HG03066 (cell line): ENCODE measurements around the gene URAD.

Source experiments
- ATAC-seq: cut with Tn5 transposase; IDR thresholded peaks from one replicate; pipeline ENCODE4 v1.9.1; 2021; ENCODE audit warnings: low read depth; ENCODE audit not compliant: unreplicated experiment

URAD gene

DNA sequence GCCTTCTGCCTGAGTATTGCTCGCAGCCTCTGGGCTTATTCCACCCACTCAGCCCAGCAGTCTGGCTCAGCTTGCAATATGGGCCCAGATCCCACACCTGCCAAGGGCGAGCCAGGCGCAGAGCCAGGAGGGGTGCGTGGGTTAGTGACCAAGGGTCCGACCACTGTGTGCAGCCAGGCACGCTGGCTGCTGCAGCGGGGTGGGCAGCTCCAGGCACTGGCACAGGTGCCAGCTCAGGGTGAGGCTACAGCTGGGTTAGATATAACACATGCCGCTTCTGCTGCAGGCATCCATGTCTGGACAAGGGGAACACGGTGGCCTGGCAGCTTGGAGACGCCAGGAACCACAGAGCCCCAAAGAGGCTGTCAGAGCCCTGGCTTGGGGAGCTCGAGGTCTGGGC is 12.6 kb upstream of the URAD start:
- no peak for ATAC-seq

DNA sequence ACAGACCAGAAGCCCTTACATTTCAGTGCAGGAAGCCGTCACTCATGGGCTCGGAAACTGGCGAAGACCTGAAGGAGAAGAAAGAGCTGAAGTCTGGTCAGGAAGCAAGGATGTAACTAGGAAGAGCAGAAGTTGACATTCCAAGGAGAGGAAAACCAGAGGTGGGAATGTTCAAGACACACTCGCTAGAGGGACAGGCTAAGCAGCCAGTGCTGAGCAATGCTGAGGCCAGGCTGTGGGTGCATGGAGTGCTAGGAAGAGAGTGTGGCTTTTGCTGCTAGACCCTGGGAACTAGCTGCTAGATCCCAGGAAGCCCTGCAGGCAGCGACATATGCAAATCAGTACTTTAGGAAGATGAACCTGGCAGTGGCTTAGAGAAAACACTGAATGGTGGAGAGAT is 12.1 kb upstream of the URAD start:
- no peak for ATAC-seq

DNA sequence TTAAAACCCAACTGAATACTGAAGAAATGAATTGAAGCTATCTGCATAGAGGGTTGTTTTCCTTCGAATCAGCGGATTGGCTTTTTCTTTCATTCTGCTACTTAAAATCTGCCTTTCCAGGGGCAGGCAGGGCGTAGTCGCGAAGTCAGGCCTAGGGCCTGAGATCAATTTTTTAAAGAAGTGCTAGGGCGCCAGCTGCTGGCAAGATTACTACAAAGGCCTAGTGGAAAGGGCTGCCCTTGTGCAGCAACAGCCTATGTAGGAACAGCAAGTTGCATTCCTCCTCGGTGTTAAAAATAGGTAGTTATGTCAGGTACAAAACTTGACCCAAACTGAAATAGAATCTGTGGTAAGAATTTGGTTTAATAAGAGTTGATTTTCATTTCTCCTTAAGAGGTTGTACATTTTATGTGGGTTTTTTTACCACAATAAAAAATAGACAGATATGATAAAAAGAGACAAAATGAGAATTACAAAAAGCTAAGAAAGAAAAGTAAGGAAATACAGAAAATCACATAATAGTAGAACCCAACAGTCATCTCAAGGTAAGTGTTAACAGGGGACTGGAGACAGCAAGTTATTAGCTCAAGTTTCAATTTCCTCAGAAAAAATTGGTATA is 9.5 kb upstream of the URAD start:
- ATAC-seq, result no peak

DNA sequence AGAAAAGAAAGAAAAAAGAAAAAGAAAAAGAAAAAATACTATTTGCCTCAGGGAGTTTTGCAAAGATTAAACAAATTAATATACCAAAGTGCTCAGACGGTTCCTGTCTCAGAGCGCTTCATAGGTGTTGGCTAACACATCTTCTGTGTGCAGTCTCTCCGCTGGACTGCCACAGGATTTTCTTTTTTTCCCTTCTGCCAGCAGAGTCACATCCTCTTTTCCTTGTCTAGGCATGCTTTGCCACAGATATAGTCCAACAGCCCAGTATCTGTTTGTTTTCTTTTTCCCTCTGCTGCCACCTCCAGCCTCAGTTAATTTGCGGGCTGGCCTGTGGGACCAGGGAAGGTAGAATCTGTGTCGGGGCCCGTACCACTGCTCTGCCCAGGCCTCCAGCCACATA is 3.4 kb upstream of the URAD start:
- no peak for ATAC-seq

DNA sequence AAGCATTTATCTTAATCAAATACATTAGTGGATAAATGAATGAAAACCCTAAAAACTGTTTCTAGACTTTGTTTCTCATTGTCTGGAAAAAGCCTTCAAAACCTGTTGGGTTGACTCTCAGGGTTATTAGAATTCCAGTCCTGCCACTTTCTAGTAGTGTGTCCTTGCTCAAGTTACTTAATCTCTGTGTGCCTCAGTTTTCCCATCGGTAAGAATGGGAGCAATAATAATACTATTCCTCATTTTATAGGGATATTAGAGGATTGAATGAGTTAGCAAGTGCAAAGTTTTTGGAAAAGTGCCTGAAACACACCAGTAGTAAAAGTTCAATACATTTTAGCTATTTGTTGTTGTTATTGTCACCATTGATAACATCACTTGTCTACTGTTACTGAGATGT is 2.9 kb downstream of the URAD start:
- no peak for ATAC-seq

DNA sequence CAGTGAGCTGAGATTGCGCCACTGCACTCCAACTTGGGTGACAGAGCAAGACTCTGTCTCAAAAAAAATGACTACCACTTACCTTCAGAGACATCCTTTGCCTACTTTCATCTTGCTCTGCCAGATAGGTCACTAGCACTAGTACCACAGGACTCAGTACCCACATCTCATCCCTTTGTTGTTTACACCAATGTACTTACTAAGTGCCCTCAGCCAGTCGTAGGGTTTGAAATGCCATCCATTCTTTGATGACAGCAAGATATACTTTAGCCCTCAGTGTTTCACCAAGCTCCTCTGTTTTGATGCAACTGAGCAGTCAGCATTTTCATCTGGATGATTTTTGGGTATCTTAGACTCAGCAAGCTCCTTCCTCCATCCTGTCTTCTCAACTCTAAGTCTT is 6.1 kb downstream of the URAD start:
- ATAC-seq, result no peak

DNA sequence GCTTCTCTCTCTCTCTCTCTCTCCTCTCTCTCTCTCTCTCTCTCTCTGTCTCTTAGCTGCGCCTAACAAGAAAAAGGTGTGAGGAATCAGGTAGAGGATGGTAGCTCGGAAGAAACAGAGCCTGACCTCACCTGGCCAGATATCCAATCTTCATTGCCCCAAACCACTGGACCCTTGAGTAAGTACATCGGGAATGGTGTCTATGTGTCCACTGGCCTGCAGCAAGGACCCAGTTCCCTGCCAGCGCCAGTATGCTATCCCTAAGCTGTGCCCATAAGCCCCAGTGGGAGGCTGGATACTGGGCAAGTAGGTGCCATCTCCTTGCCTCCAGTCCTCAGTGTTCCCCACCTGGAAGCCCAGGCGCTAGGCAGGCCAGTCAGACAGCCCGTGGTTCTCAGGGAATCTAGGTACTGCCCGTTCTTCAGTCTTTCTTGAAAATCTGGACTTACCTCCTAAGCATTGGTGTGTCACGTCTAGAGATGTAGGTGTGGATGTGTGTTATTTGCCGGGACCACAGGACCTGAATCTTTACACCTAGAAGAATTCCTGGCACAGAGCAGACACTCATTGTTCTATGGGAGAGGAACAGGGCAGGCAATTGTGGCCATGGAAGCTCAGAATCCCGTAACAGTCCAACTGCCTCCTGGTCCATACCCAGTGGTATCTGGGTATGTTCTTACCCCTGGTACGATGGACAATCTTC is 7.3 kb downstream of the URAD start:
- no peak for ATAC-seq

DNA sequence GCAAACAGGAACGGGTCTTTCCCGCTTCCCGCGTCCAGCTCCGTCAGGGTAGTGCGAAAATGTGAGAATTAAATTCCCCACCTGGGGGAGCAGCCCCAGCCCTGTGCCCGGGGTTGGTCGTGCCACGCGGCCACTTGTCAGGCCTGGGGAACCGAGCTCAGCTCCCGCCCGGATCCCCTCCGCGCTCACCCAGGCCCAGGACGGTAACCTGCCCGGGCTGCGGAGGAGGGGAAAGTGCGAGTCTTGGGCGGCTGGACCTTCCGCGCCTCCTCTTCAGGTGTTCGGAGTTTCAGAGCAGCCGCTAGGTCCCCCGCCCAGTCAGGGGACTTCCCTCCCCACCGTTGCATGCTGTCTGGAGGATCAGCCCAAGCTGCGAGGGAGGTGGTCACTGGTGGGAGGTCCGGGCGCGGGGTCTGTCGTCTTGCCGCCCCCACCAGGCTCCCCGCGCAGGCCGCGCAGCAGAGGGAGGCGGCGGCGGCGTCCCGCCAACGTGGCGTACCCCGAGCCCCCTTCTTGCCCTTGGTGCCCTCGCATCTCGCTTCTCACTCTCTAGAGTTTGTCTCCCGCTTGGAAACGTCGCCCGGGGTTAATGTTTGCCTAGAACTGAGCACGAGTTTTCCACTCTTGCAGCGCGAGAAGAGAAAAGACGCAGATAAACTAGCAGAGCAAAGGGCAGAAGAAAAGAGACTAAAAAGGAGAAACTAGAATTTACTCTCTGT is 8.1 kb downstream of the URAD start:
- no peak for ATAC-seq

DNA sequence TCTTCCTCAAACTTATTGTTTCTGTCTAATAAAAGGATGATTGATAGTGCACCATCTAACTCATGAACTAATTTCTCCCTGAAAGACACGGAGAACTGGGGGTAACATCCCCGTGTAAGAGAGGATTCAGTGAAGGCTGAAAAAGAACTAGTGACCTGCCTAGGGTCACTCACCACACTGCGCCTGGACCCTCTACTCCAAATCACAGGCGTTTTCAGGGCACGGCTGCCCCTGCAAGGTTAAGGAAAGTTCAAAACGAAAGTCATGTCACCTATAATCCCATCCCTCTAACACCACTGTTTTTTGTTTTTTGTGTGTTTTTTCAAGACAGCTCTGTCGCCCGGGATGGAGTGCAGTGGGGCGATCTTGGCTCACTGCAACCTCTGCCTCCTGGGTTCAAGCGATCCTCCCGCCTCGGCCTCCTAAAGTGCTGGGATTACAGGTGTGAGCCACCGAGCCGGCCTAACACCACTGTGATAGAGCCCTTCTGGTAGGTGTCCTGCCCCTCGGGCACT is 8.7 kb downstream of the URAD start:
- no peak for ATAC-seq

DNA sequence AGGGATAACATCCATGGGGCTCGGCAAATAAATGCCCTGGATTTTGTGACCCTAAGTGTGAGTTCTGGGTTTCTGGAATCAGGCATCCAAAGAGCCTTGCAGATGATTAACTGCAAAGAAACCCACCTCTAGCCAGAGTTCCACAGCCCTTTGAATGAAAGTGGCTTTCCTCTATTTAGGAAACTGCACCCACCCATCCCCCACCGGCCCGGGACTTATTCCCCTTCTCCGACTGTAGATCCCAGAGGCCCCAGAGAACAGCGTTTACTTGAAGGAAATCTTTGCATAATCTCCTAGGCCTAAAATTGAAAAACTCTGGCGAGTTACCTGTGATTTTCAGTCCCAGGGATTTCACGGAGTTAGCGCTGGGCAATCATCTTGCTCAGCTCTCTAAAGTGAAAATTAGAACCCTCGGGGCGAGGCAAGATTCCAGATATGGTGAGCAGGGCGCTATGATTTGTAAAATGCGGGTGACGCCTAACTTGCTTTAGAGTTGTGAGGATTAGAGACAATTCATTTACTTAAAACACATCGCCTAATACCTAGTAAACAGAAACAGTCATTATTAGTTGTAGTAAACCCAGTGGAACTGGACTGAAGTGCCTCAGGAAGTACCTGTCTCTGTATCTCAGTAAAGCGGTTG is 9.4 kb downstream of the URAD start:
- ATAC-seq, result no peak

DNA sequence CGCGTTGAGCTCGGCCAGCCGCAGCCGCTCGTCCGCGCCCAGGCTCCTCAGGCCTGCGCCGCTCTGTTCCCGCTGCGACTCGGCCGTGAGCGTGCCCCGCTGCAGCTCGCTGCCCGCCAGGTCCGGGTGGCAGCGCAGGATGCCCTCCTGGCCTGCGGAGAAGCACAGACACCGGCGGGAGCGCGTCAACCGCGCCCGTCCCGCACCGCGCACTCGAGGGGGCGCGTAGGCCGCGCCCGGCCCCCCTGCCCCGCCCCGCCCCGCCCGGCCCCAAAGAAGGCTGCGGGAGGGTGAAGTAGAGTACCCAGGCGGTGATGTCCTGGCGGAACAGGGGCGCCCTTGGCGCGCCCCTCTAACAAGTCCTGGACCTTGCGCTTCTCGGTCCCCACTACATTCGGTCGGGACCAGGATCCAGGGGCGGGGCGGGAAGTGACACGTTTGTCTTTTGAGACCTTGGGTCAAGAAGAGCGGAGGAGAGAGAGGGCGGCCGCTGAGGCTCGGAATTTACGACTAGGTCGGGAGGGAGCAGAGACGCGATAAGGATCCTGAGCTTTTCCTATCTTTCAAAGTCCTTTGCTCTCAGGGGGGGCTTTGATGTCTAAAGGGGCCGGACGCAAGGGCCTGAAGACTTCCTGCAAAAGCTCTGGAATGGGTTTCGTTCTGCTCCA is 10.1 kb downstream of the URAD start:
- no peak for ATAC-seq

DNA sequence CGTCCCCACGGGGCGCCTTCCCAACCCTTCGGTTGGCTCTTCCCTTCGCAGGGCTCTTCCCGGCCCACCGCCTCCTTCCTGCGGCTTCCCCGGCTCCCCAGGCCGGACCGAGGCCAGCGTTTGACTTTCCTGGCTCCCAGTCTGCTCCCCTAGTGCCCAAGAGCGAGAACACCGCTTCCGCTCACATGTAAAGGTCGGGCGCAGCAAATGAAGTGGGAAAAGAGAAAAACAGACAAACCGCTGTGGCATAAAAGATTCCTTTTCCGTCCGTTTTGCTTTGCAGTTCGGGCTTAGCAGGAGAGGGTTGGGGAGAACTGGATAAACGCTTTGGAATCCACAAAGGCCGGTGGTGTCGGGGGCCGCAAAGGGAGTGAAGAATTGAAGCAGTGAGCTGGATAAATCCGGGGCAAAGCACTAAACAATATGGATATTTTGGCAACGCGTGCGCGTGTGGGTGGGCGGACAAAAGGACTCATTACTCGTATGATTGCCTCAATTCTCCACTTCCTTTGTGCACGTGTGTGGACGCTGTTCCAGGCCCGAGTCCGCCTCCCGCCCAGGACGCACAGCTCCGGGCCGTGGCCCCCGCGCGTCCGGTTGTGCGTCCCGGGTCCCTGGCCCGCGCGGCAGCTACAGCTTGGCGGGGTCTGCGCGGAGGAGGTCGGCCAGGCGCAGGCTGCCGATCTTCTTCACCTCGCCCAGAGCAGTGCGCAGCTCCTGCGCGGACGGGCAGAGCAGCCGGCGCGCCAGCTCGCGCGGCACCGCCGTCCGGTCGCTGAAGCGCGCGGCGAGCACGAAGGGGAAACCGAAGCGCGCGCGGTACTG is 10.8 kb downstream of the URAD start:
- ATAC-seq, result no peak

DNA sequence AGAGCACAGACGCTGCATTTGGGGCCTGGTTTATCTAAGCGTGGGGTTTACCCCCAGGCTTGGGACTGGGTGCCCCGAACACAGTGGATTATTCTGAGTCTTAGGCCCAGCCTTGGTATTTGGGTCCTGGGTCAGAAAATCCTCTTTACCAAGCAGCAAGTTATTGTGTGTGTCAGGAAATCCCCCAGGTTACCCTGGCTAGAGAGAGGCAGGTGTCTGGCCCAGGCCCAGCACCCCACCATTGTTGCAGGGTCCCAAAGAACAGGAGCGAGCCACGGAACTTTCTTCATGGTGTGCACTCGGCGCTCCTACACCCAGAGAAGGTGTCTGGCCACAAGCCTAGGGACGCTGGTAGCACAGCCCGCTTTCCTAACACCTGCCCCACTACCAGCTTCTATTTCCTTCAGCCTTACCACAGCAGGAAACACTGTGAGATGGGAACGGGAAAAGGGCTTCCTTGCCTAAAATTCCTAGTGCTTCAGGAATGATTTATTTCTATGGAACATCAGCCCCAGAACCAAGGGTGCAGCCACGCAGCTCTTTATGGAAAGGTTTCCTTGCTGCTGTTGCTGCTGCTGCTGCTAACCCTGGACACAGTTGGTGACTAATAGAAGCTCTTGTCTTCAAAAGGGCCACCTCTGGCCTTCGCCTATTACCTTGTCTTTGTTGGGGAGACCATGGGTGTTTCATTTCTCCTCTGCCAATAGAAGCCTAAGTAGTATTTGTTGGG is 12.0 kb downstream of the URAD start:
- ATAC-seq, result no peak

DNA sequence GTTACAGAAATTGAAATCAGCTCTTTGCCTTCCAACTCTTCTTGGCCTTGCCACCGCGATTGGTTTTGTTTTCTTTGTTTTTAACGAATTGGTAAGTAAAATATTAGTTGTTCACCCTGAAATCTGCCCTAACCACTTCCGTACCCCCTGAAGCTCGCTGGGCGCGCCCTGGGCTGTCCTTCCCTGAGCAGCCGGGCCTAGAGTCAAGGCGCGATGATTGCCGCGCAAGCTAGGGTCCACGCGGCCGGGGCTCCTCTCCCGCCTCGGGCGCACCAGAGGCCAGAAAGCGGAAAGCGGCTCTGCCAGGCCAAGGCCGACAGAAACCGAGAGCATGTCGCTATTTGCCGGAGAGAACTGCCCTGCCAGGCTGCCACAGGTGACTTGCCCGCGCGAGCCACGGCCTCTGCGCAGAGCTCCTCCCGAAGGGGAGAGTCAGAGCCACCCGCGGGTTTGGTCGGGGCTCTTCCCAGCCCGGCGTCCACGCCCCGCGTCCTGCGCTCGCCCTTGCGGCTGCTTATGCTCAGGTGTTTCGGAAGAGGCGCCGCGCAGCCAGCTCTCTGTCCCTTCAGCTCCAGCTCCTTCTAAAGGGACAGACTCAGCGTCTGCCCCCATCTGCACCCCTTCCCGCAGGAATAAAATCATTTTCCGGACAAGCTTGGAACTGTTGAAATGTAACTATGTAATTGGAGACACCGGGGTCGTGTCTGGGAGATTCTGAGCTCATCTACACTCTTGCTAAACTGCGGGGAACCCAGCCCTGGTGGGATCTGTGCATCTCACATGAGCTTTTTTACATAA is 12.7 kb downstream of the URAD start:
- ATAC-seq, result no peak

DNA sequence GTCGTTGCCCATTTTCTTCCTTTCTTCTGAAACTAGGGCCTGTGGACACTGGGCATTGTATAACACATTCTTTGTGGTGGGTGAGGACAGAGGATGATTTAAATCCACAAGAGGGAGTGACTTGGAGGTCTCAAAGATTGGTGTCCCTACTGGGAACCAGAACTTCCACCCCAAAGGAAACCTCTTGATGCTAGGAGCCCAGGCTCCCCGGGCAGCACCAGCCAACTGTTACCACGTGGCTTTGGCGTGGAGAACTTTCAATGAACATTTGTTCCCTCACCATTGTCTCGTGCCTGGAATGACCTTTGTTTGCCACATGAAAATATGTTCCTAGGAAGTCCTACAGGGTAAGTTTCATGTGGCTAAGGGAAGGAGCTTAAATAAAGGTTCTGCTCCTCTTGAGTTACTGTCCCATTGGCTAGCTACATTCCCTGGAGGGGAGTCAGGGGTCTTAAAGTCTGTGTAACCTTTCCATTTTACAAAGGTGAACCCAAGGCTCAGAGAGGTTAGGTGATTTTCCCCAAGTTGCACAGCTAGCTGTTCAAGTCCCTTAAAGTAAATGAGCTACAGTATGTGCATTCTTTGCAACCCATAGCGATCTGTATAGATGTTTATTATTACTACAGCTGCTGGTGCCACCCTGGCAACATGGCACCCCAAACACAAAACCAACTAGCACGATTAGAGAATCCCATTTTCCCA is 14.4 kb downstream of the URAD start:
- ATAC-seq, result no peak

DNA sequence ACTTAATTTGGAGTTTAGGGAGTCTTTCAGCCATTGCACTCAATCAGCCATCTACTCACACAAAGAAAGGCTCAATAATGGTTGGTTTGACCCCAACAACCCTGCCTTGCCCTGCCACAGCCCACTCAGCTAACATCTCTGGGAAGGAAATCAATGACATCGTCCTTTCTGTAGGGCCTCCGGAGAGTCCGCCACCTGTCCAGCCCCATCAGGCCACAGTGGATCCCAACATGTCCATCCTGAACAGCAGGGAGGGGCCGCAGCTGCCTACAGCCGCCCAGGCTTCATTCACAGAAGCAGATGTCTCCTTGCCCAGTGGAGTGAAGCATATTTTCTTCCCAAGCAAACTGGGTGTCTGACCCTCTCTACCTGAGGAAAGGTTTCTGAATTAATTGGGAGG is 15.2 kb downstream of the URAD start:
- no peak for ATAC-seq

DNA sequence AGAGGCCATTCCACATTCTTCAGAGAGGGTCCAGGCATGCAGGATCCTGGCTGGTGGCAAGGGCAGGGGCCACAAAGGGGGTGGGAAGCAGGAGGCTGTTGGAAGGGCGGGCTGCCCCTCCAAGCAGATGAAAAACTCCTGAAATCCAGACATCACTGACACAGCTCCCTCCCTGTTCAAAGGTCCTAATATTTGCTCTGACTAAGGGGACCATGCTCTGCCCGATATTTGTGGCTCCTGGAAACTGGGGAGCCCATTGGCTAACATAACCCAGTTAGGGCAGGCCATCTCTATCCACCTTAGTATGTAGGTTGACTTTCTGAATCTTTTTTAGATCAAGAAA is 16.0 kb downstream of the URAD start:
- ATAC-seq, result no peak
